K562 (cell line): ENCODE results near the gene BLZF1. TPM values are rescaled to one million over a fixed set of nuclear protein-coding genes. Genes with fewer than 3 reads are reported as not detected.

Experiments used
- ATAC-seq: fragments of 200-7000 bp; cut with Tn5 transposase; 3 replicates; pipeline ENCODE4 v1.9.1; 2020; ENCODE audit warnings: moderate library complexity
- BruUV-seq: library from RNA; stranded (reverse); fragments of 400-500 nt; replicated peaks from 2 replicates; lab custom pipeline; 2021; lab: Mats Ljungman, UMichigan
- CTCF ChIA-PET: fragments of 300-600 bp; formaldehyde crosslinking; extraction: SDS; loops from one replicate; lab custom pipeline; 2021; ENCODE audit warnings: low intra/inter-chr PET ratio; lab: Yijun Ruan, JAX
- POLR2A ChIA-PET: fragments of 300-600, 350-650 bp; sonication (Branson Sonifier 250); formaldehyde crosslinking; extraction: SDS; loops from one replicate; lab custom pipeline; 2021; ENCODE audit warnings: antibody characterized with exemption, inconsistent platforms; lab: Yijun Ruan, JAX
- DNase-seq, 4 experiments: peaks; one replicate each; pipeline versions ENCODE4 v3.0.0 to v3.0.0-alpha.2; 2011 to 2018; ENCODE audit warnings: low spot score in 3 of 4, mixed read lengths in 3 of 4; ENCODE audit errors: extremely low read depth in 1 of 4
- FAIRE-seq: peaks from 2 replicates; lab custom pipeline; 2011; peaks lifted over from hg19 to GRCh38; lab: Jason Lieb, UNC
- H2AFZ ChIP-seq: 2 replicates; pipeline ENCODE4 v1.6.0; 2011; ENCODE audit warnings: low read depth, low read length, control low read depth, inconsistent platforms
- H3K27ac ChIP-seq: fragments of 200-600 bp; 3 replicates; pipeline ENCODE4 v1.8.0; 2011; ENCODE audit warnings: low read depth, mild to moderate bottlenecking, control low read depth, inconsistent platforms, low read length, moderate library complexity, mixed read lengths; ENCODE audit errors: extremely low read depth
- H3K27me3 ChIP-seq, 2 experiments: fragments of 300-600 bp in 1 of 2; 2 replicates in 1 of 2; 3 replicates in 1 of 2; pipeline versions ENCODE4 v1.6.0 to v1.8.0; 2011; ENCODE audit warnings: inconsistent platforms in 2 of 2, low read length in 2 of 2, mild to moderate bottlenecking in 1 of 2, mixed read lengths in 1 of 2, moderate library complexity in 1 of 2; ENCODE audit not compliant: control insufficient read depth in 2 of 2, insufficient read depth in 2 of 2
- H3K36me3 ChIP-seq: fragments of 300-600 bp; 3 replicates; pipeline ENCODE4 v1.8.0; 2011; ENCODE audit warnings: mild to moderate bottlenecking, low read length, inconsistent platforms; ENCODE audit not compliant: control insufficient read depth, insufficient read depth
- H3K4me1 ChIP-seq, 2 experiments: fragments of 200-600 bp in 1 of 2; replicated peaks in 1 of 2; 2 replicates in 1 of 2; 3 replicates in 1 of 2; pipeline versions ENCODE4 v1.5.1 to v1.8.0; 2011; ENCODE audit warnings: inconsistent platforms in 2 of 2, low read length in 2 of 2, mild to moderate bottlenecking in 1 of 2, mixed read lengths in 1 of 2, moderate library complexity in 1 of 2; ENCODE audit not compliant: control insufficient read depth in 2 of 2, insufficient read depth in 2 of 2
- H3K4me2 ChIP-seq: 2 replicates; pipeline ENCODE4 v1.6.1; 2011; ENCODE audit warnings: low read length, control low read depth, inconsistent platforms, mixed read lengths; ENCODE audit not compliant: insufficient read depth
- H3K4me3 ChIP-seq: fragments of 200-600 bp; sonication (generic), shearing (Covaris generic); 2 replicates; pipeline ENCODE4 v1.5.1; 2016; ENCODE audit warnings: control low read depth, inconsistent platforms
- H3K79me2 ChIP-seq: fragments of 200-600 bp; 3 replicates; pipeline ENCODE4 v1.8.0; 2011; ENCODE audit warnings: low read length, inconsistent platforms; ENCODE audit not compliant: control insufficient read depth, insufficient read depth
- H3K9ac ChIP-seq, 2 experiments: 2 replicates each; pipeline versions ENCODE4 v1.6.0 to v1.6.1; 2011; ENCODE audit warnings: low read depth in 2 of 2, low read length in 2 of 2, control low read depth in 1 of 2, inconsistent platforms in 1 of 2, mild to moderate bottlenecking in 1 of 2, mixed read lengths in 1 of 2; ENCODE audit not compliant: insufficient read depth in 1 of 2
- H3K9me1 ChIP-seq: one replicate; pipeline ENCODE4 v1.6.0; 2011; ENCODE audit warnings: inconsistent platforms, mild to moderate bottlenecking, low read length, moderate library complexity; ENCODE audit not compliant: control insufficient read depth, insufficient read depth
- H3K9me3 ChIP-seq: replicated peaks from 2 replicates; pipeline ENCODE4 v1.5.1; 2011; ENCODE audit warnings: low read depth, low read length, inconsistent platforms; ENCODE audit not compliant: control insufficient read depth, insufficient read depth
- H4K20me1 ChIP-seq: replicated peaks from 2 replicates; pipeline ENCODE4 v1.6.1; 2011; ENCODE audit warnings: low read length, inconsistent platforms, mixed read lengths; ENCODE audit not compliant: control insufficient read depth, insufficient read depth
- CEBPB ChIP-seq: fragments of 450-650 bp; IDR thresholded peaks from 2 replicates; pipeline ENCODE4 v1.6.1; 2016; ENCODE audit warnings: missing genetic modification characterization, missing compliant biosample characterization
- DMBX1 ChIP-seq: fragments of 250-450 bp; sonication (Bioruptor Pico); IDR thresholded peaks from 2 replicates; pipeline ENCODE4 v1.8.0; 2022; ENCODE audit warnings: inconsistent platforms, mild to moderate bottlenecking, moderate library complexity, borderline replicate concordance
- ETV1 ChIP-seq: fragments of 450-650 bp; conservative IDR thresholded peaks from 2 replicates; pipeline ENCODE4 v1.6.1; 2016; ENCODE audit warnings: missing genetic modification characterization, control low read depth, low read depth, missing compliant biosample characterization
- IFI16 ChIP-seq: fragments of 250-450 bp; sonication (Bioruptor Pico); IDR thresholded peaks from 2 replicates; pipeline ENCODE4 v2.1.2; 2022; ENCODE audit warnings: mild to moderate bottlenecking, inconsistent platforms
- ILK ChIP-seq: fragments of 450-650 bp; IDR thresholded peaks from 2 replicates; pipeline ENCODE4 v1.6.1; 2016; ENCODE audit warnings: missing genetic modification characterization, low read depth, mild to moderate bottlenecking, missing compliant biosample characterization, moderate library complexity, borderline replicate concordance
- KLF16 ChIP-seq: IDR thresholded peaks from 2 replicates; pipeline ENCODE4 v1.6.1; 2016; ENCODE audit warnings: antibody characterized with exemption
- MCM5 ChIP-seq: fragments of 450-650 bp; IDR thresholded peaks from 2 replicates; pipeline ENCODE4 v1.6.1; 2016; ENCODE audit warnings: low read depth
- MIER1 ChIP-seq: fragments of 450-650 bp; IDR thresholded peaks from 2 replicates; pipeline ENCODE4 v1.6.1; 2016; ENCODE audit warnings: antibody characterized with exemption, mild to moderate bottlenecking, low read depth
- PCBP1 ChIP-seq: fragments of 200-400 bp; formaldehyde crosslinking; IDR thresholded peaks from 2 replicates; pipeline ENCODE4 v1.6.1; 2018; ENCODE audit warnings: mild to moderate bottlenecking, low read depth, low read length; ENCODE audit not compliant: poor library complexity, severe bottlenecking
- POLR2A ChIP-seq: fragments of 450-650 bp; conservative IDR thresholded peaks from 2 replicates; pipeline ENCODE4 v1.6.1; 2016
- PTRF ChIP-seq: fragments of 450-650 bp; IDR thresholded peaks from 2 replicates; pipeline ENCODE4 v1.6.1; 2016; ENCODE audit warnings: mild to moderate bottlenecking, missing genetic modification characterization, missing compliant biosample characterization
- SIRT6 ChIP-seq: IDR thresholded peaks from one replicate; pipeline ENCODE4 v1.6.1; 2012; ENCODE audit warnings: low read depth, mild to moderate bottlenecking, control low read depth, inconsistent platforms, low read length, moderate library complexity
- SMARCA5 ChIP-seq: fragments of 450-650 bp; IDR thresholded peaks from 2 replicates; pipeline ENCODE4 v1.6.1; 2016
- TEAD2 ChIP-seq: fragments of 450-650 bp; IDR thresholded peaks from 2 replicates; pipeline ENCODE4 v1.6.1; 2016; ENCODE audit warnings: missing genetic modification characterization, control low read depth, missing compliant biosample characterization
- TOE1 ChIP-seq, 2 experiments: fragments of 450-650 bp in 1 of 2; sonication (generic) in 1 of 2; formaldehyde crosslinking in 1 of 2; IDR thresholded peaks; 2 replicates each; pipeline versions ENCODE4 v1.7.1 to v1.8.0; 2016 to 2022; ENCODE audit warnings: borderline replicate concordance in 2 of 2, mild to moderate bottlenecking in 2 of 2, antibody characterized with exemption in 1 of 2, inconsistent platforms in 1 of 2, low read depth in 1 of 2, missing genetic modification reagents in 1 of 2, moderate library complexity in 1 of 2
- ZNF583 ChIP-seq: fragments of 250-450 bp; sonication (Bioruptor Pico); IDR thresholded peaks from 2 replicates; pipeline ENCODE4 v1.4.0; 2020
- ZNF592 ChIP-seq: fragments of 450-650 bp; IDR thresholded peaks from 2 replicates; pipeline ENCODE4 v1.6.1; 2017; ENCODE audit warnings: antibody characterized with exemption, mild to moderate bottlenecking
- ZNF696 ChIP-seq: fragments of 250-450 bp; sonication (Bioruptor Pico); conservative IDR thresholded peaks from 2 replicates; pipeline ENCODE4 v1.4.0; 2020; ENCODE audit warnings: mild to moderate bottlenecking, moderate library complexity
- WGBS: fragments of 100-300 bp; shearing (Covaris generic); methylation state at CpG from one replicate; pipeline ENCODE4 v1.1.6; 2016; ENCODE audit warnings: low coverage, mixed read lengths; ENCODE audit not compliant: insufficient coverage; ENCODE audit errors: missing lambda C conversion rate; 5-methylcytosine and 5-hydroxymethylcytosine counted together
- in situ Hi-C: fragments of 300-500 bp; cut with MboI; formaldehyde crosslinking; loops from 4 replicates; pipeline ENCODE4 v1.15.0; 2018; ENCODE audit warnings: inconsistent platforms, mixed read lengths
- intact Hi-C: fragments of 100-400 bp; cut with micrococcal nuclease; formaldehyde crosslinking; loops from 2 replicates; pipeline ENCODE4 v1.14.2; 2022
- polyA plus RNA-seq, 8 experiments: library from polyadenylated mRNA; depleted of rRNA in 4 of 8; stranded (reverse) in 5 of 8; unstranded in 3 of 8; fragments of >200 nt; fragmentation: Nextera tagmentation in 2 of 8; fragmentation: Illumina TruSeq in 1 of 8; extraction: Ambion mirVana in 2 of 8; extraction: Trizol in 1 of 8; gene quantifications; 2 replicates each; pipeline versions ENCODE4 v1.2.1 to v1.2.3, GENCODE V29; 2011 to 2014; ENCODE audit warnings: inconsistent platforms in 1 of 8, missing spikeins in 1 of 8
- total RNA-seq, 7 experiments: library from RNA; depleted of rRNA in 6 of 7; stranded (reverse); fragments of >200 nt in 6 of 7; fragmentation: Illumina TruSeq in 2 of 7; extraction: Trizol in 2 of 7; gene quantifications; 2 replicates each; pipeline versions ENCODE4 v1.2.1 to v1.2.3, GENCODE V29; 2011 to 2021; ENCODE audit warnings: low replicate concordance in 1 of 7

The BLZF1 gene
- total and polyA plus RNA-seq, 9 of the 15 experiments (the other 6 are each of a cell fraction or from before 2014, with no cell fraction given) = 20.5 to 32.8 (median 25.3) TPM

GRCh38 chr1:169348383-169349036 lies 19.5 kb upstream of the BLZF1 start (continued):
- TF ChIP-seq ILK (tag) (no peak), POLR2A (no peak), PCBP1 (no peak), TEAD2 (no peak), ETV1 (tag) (peak; percentile 61; the same call in 1 of the 2 replicates), ZNF583 (CRISPR knock-in tag) (no peak), IFI16 (CRISPR knock-in tag) (no peak), SIRT6 (no peak), SMARCA5 (no peak), MCM5 (no peak), ZNF696 (CRISPR knock-in tag) (no peak)

GRCh38 chr1:169360415-169360814 lies 7.6 kb upstream of the BLZF1 start:
- FAIRE-seq (no peak), DNase-seq (no peak), ATAC-seq (peak; percentile 28; the same call in 1 of the 3 replicates)
- no peak overlapping the region for H2AFZ ChIP-seq
- H3K9me1 ChIP-seq = no peaks in the 10 kb centered on the region
- peaks cover 0 to 6% of the 10 kb centered on the region in 2 experiments; a peak in 1 of 5 replicates for H3K4me1 ChIP-seq
- in situ Hi-C loops = loop anchor here (25.0 kb wide), 1 partner anchor 748 kb away; no protein-coding TSS in a partner anchor
- H3K36me3 ChIP-seq = no peaks in the 10 kb centered on the region
- no peaks in the 10 kb centered on the region for H4K20me1 ChIP-seq
- H3K79me2 ChIP-seq = no peaks in the 10 kb centered on the region
- H3K4me3 ChIP-seq = no peak overlapping the region
- 56% methylated on average over 1 of the region's 1 CpG for WGBS
- no peak overlapping the region for H3K4me2 ChIP-seq
- no peak overlapping the region for H3K9ac ChIP-seq
- no peaks in the 10 kb centered on the region for H3K27me3 ChIP-seq
- H3K27ac ChIP-seq = no peak overlapping the region
- intact Hi-C loops = no loop called here
- ChIA-PET CTCF (no interaction called here), POLR2A (interaction anchor here (1.2 kb wide), 1 partner anchor 12 kb away, joined by 5 read pairs; no protein-coding TSS in a partner anchor)
- BruUV-seq = no TSS peak
- no peaks in the 10 kb centered on the region for H3K9me3 ChIP-seq
- TF ChIP-seq TOE1 (IDR thresholded peaks at IDR 0.05; ENCODE audit: borderline replicate concordance) (no peak), TOE1 (CRISPR knock-in tag; IDR thresholded peaks at IDR 0.05; ENCODE audit: borderline replicate concordance, low read depth) (no peak), DMBX1 (CRISPR knock-in tag) (no peak), KLF16 (no peak), ZNF592 (no peak), MIER1 (no peak), PTRF (tag) (no peak), CEBPB (no peak)
